Measurements from ENCODE around the gene FAM170B. TPM values are rescaled to one million over a fixed set of nuclear protein-coding genes. Genes with fewer than 3 reads are reported as not detected.

FAM170B gene
- total and polyA plus RNA-seq, 2 donors (not counting 3 experiments of a cell fraction or from before 2014, with no cell fraction given): not detected

DNA sequence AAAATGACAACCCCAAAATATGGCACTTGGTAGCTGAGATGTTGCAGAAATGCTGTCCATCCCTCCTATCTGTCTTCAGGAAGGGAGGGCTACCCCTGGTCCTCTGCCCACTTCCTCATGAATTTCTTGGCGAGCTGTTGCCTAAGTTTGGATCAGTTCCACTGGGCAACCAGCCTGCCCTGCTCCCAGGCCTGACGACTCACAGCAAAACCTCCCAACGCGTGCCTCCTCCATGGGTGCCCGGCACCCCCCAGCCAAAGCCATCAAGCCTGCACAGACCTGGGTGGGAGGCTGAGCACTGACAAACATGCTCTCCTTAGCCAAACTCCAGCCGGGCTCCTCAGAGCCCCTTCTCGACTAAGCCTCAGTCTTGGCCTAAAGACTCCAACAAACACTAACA is 27.4 kb downstream of the FAM170B start:
- H3K4me1 ChIP-seq (ENCODE audit: control insufficient read depth, extremely low read depth, insufficient read depth, low read length): no peaks in the 10 kb centered on the region
- FAIRE-seq (no peak), DNase-seq (ENCODE audit: low read depth, low spot score) (no peak)
- no peaks in the 10 kb centered on the region for H3K9me1 ChIP-seq (replicated peaks; ENCODE audit: control insufficient read depth, extremely low read depth, insufficient read depth, low read length)
- no peaks in the 10 kb centered on the region for H4K20me1 ChIP-seq (replicated peaks; ENCODE audit: control insufficient read depth, extremely low read depth, insufficient read depth, low read length)
- H3K9ac ChIP-seq (replicated peaks; ENCODE audit: extremely low read depth, insufficient read depth, low read length): no peak overlapping the region
- H3K4me3 ChIP-seq (replicated peaks in 1 of 3; ENCODE audit: insufficient read depth in 1 of 3, low read depth in 1 of 3, low read length in 3 of 3): no peak overlapping the region
- H3K4me2 ChIP-seq (ENCODE audit: insufficient read depth, low read length): no peak overlapping the region
- no peak overlapping the region for H2AFZ ChIP-seq (ENCODE audit: low read depth, low read length)
- H3K27ac ChIP-seq (ENCODE audit: insufficient read depth, low read depth, low read length): no peak overlapping the region
- TF ChIP-seq POLR2A (IDR thresholded peaks at IDR 0.05; ENCODE audit: low read depth, low read length) (no peak), MAX (IDR thresholded peaks at IDR 0.05; ENCODE audit: insufficient read depth, insufficient read length) (no peak), GATA2 (IDR thresholded peaks at IDR 0.05; ENCODE audit: insufficient read depth, insufficient read length, low read depth, low read length) (no peak), CTCF (IDR thresholded peaks at IDR 0.05; ENCODE audit: extremely low read depth in 1 of 2, insufficient read depth in 1 of 2, low read depth in 1 of 2, low read length in 2 of 2) (no peak), POLR2AphosphoS5 (IDR thresholded peaks at IDR 0.05; ENCODE audit: insufficient read depth, low read depth, low read length) (no peak), FOS (IDR thresholded peaks at IDR 0.05; ENCODE audit: borderline replicate concordance, insufficient read depth, low read length) (no peak), JUN (IDR thresholded peaks at IDR 0.05; ENCODE audit: borderline replicate concordance, insufficient read depth, insufficient read length, low read depth) (no peak)
- ChIA-PET POLR2A (no interaction called here), CTCF (no interaction called here)
- intact Hi-C loops (cut with micrococcal nuclease): no loop called here
- no peaks in the 10 kb centered on the region for H3K79me2 ChIP-seq (ENCODE audit: control insufficient read depth, insufficient read depth, low read length)
- BruUV-seq (replicated peaks): no TSS peak
- H3K9me3 ChIP-seq (replicated peaks; ENCODE audit: control insufficient read depth, insufficient read depth, low read length): no peaks in the 10 kb centered on the region
- dilution Hi-C loops (cut with MboI; ENCODE audit: extremely low pct_ligation_motif_present, low sequenced_read_pairs): no loop called here
- H3K27me3 ChIP-seq (ENCODE audit: control insufficient read depth in 2 of 2, insufficient read depth in 2 of 2, low read length in 2 of 2): peaks cover 0 to 4% of the 10 kb centered on the region in 2 experiments
- no peaks in the 10 kb centered on the region for H3K36me3 ChIP-seq (ENCODE audit: control insufficient read depth in 2 of 2, extremely low read depth in 1 of 2, insufficient read depth in 2 of 2, low read length in 2 of 2)

All from endothelial cell of umbilical vein (primary cell).